Activated CD8-positive, alpha-beta memory T cell treated with anti-CD3 and anti-CD28 coated beads, Interleukin-2, amount 50 U/mL, for 1 hour (primary cell): ENCODE measurements around the gene ZDHHC11B.
"Not testable (repeated sequence)": the region's sequence is repeated elsewhere in the genome, so short reads cannot be mapped to it uniquely, and the experiment has no call there.

Experiments
- DNase-seq: peaks from one replicate; pipeline ENCODE4 v3.0.0-alpha.2; 2020; ENCODE audit errors: extremely low read depth

Gene ZDHHC11B

GRCh38 chr5:783881-784427 is 575 bp downstream of the ZDHHC11B start:
- not testable (repeated sequence) for DNase-seq

- DNase-seq, result not testable (repeated sequence)
These were observed 1.3 kb downstream of the ZDHHC11B start for GRCh38 chr5:783049-783802.

- DNase-seq, result not testable (repeated sequence)
These were observed 2.2 kb downstream of the ZDHHC11B start for GRCh38 chr5:782356-782755.

GRCh38 chr5:780571-780970 is 4.0 kb downstream of the ZDHHC11B start:
- DNase-seq, result not testable (repeated sequence)

GRCh38 chr5:778967-779366 is 5.6 kb downstream of the ZDHHC11B start:
- DNase-seq, result not testable (repeated sequence)

GRCh38 chr5:778421-778820 is 6.1 kb downstream of the ZDHHC11B start:
- not testable (repeated sequence) for DNase-seq

GRCh38 chr5:777756-778161 is 6.8 kb downstream of the ZDHHC11B start:
- DNase-seq, result no peak

GRCh38 chr5:776862-777711 is 7.4 kb downstream of the ZDHHC11B start:
- no peak for DNase-seq

- DNase-seq, result no peak
These were observed 8.3 kb downstream of the ZDHHC11B start for GRCh38 chr5:775961-776861.

GRCh38 chr5:775595-775960 is 9.0 kb downstream of the ZDHHC11B start:
- not testable (repeated sequence) for DNase-seq

GRCh38 chr5:774854-775505 is 9.5 kb downstream of the ZDHHC11B start:
- DNase-seq, result not testable (repeated sequence)

- DNase-seq, result not testable (repeated sequence)
These were observed 10.2 kb downstream of the ZDHHC11B start for GRCh38 chr5:774304-774703.

- DNase-seq, result no peak
These were observed 10.8 kb downstream of the ZDHHC11B start for GRCh38 chr5:773517-774264.

GRCh38 chr5:772931-773330 is 11.6 kb downstream of the ZDHHC11B start:
- not testable (repeated sequence) for DNase-seq

- not testable (repeated sequence) for DNase-seq
These were observed 12.0 kb downstream of the ZDHHC11B start for GRCh38 chr5:772547-772890.

GRCh38 chr5:771841-772546 is 12.5 kb downstream of the ZDHHC11B start:
- not testable (repeated sequence) for DNase-seq

GRCh38 chr5:771087-771781 is 13.3 kb downstream of the ZDHHC11B start:
- not testable (repeated sequence) for DNase-seq

- DNase-seq, result not testable (repeated sequence)
These were observed 13.9 kb downstream of the ZDHHC11B start for GRCh38 chr5:770585-770984.
